Keratinocyte (primary cell): ENCODE measurements around the gene XYLT2.

Experiments used
- EZH2 ChIP-seq: IDR thresholded peaks from one replicate; pipeline ENCODE4 v1.6.1; 2012; ENCODE audit warnings: inconsistent platforms, mild to moderate bottlenecking, low read length, moderate library complexity
- TF ChIP-seq, protein P1 (sequence below), 3 experiments: IDR thresholded peaks in 1 of 3; conservative IDR thresholded peaks in 1 of 3; optimal IDR thresholded peaks in 1 of 3; 2 replicates in 2 of 3; 3 replicates in 1 of 3; pipeline versions ENCODE3 to v1.5.1; 2011; ENCODE audit warnings: low read length in 3 of 3, mild to moderate bottlenecking in 3 of 3, moderate library complexity in 2 of 3, control low read depth in 1 of 3, inconsistent platforms in 1 of 3; ENCODE audit not compliant: insufficient read depth in 2 of 3; ENCODE audit errors: extremely low read depth in 1 of 3

DNA sequence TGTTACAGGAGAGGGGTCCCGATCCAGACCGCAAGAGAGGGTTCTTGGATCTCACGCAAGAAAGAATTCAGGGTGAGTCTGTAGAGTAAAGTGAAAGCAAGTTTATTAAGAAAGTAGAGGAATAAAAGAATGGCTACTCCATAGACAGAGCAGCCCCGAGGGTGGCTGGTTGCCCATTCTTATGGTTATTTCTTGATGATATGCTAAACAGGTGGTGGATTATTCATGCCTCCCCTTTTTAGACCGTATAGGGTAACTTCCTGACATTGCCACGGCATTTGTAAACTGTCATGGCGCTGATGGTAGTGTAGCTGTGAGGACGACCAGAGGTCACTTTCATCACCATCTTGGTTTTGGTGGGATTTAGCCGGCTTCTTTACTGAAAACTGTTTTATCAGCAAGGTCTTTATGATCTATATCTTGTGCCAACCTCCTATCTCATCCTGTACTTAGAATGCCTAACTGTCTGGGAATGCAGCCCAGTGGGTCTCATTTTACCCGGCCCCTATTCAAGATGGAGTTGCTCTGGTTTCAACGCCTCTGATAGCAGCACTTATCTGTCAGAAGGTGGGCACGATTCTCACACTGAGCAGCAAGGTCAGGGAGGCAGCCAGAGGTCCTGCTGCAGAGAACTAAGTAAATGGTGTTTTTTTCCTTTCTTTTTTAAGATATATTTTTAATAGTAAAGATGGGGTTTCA lies 26.5 kb upstream of the XYLT2 start:
- TF ChIP-seq, protein P1, sequence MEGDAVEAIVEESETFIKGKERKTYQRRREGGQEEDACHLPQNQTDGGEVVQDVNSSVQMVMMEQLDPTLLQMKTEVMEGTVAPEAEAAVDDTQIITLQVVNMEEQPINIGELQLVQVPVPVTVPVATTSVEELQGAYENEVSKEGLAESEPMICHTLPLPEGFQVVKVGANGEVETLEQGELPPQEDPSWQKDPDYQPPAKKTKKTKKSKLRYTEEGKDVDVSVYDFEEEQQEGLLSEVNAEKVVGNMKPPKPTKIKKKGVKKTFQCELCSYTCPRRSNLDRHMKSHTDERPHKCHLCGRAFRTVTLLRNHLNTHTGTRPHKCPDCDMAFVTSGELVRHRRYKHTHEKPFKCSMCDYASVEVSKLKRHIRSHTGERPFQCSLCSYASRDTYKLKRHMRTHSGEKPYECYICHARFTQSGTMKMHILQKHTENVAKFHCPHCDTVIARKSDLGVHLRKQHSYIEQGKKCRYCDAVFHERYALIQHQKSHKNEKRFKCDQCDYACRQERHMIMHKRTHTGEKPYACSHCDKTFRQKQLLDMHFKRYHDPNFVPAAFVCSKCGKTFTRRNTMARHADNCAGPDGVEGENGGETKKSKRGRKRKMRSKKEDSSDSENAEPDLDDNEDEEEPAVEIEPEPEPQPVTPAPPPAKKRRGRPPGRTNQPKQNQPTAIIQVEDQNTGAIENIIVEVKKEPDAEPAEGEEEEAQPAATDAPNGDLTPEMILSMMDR (optimal IDR thresholded peaks at IDR 0.05 in 1 of 3, IDR thresholded peaks at IDR 0.05 in 1 of 3, conservative IDR thresholded peaks at IDR 0.05 in 1 of 3; ENCODE audit: extremely low read depth in 1 of 3, insufficient read depth in 2 of 3, low read length in 3 of 3), result no peak
- TF ChIP-seq EZH2, result no peak
